T-helper 1 cell treated with Interleukin-12 subunit alpha and Interleukin-12 subunit beta and Interleukin-4 antibody, amounts not matched to agents 30 μg/mL and 1 μg/mL, for 36 hours (primary cell): Measurements from ENCODE around the gene MIS18A.
A peak's percentile ranks its signal among the peaks of the same experiment; 100 is the strongest.
"Not testable (repeated sequence)": the region's sequence is repeated elsewhere in the genome, so short reads cannot be mapped to it uniquely, and the experiment has no call there.

Experiments
- H3K27ac Mint-ChIP-seq: one replicate; pipeline ENCODE4 v1.8.0; 2021; ENCODE audit warnings: mild to moderate bottlenecking, mixed read lengths
- H3K27me3 Mint-ChIP-seq: one replicate; pipeline ENCODE4 v1.8.0; 2021; ENCODE audit warnings: low read depth, mixed read lengths
- H3K36me3 Mint-ChIP-seq: one replicate; pipeline ENCODE4 v1.8.0; 2021; ENCODE audit warnings: low read depth, mixed read lengths
- H3K4me1 Mint-ChIP-seq: one replicate; pipeline ENCODE4 v1.8.0; 2021; ENCODE audit warnings: low read depth, mixed read lengths
- H3K4me3 Mint-ChIP-seq: one replicate; pipeline ENCODE4 v1.8.0; 2021; ENCODE audit warnings: mild to moderate bottlenecking, moderate library complexity, mixed read lengths
- H3K9me3 Mint-ChIP-seq: one replicate; pipeline ENCODE4 v1.8.0; 2021; ENCODE audit warnings: mixed read lengths

Gene MIS18A

GRCh38 chr21:32297449-32297848, 18.6 kb upstream of the MIS18A start:
- H3K27me3 Mint-ChIP-seq = no peaks in the 10 kb centered on the region
- H3K4me1 Mint-ChIP-seq = no peaks in the 10 kb centered on the region
- H3K9me3 Mint-ChIP-seq = no peaks in the 10 kb centered on the region
- H3K36me3 Mint-ChIP-seq = peaks cover 2% of the 10 kb centered on the region
- H3K4me3 Mint-ChIP-seq = no peak overlapping the region
- H3K27ac Mint-ChIP-seq = no peak overlapping the region

DNA sequence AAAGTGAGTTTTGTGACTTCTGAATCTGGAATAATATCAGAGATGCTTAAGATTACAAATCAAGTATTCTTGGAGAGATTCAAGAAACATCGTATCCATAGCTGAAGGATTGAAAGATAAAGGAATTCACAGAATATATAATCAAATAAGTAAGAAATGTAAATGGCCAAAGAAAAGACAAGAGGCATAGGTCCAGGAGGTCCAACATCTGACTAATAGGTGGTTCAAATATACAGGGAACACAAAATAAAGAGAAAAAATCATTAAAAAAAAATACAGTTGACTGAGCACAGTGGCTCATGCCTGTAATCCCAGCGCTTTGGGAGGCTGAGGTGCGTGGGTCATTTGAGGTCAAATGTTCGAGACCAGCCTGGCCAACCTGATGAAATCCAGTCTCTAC, 6.6 kb upstream of the MIS18A start:
- H3K27me3 Mint-ChIP-seq = no peaks in the 10 kb centered on the region
- no peak overlapping the region for H3K4me3 Mint-ChIP-seq
- H3K36me3 Mint-ChIP-seq = peaks cover under 1% of the 10 kb centered on the region

GRCh38 chr21:32282992-32283391, 4.1 kb upstream of the MIS18A start:
- no peak overlapping the region for H3K4me3 Mint-ChIP-seq
- peaks cover 4% of the 10 kb centered on the region for H3K36me3 Mint-ChIP-seq
- H3K9me3 Mint-ChIP-seq = no peaks in the 10 kb centered on the region
- H3K4me1 Mint-ChIP-seq = peaks cover 15% of the 10 kb centered on the region
- H3K27me3 Mint-ChIP-seq = no peaks in the 10 kb centered on the region
- H3K27ac Mint-ChIP-seq = no peak overlapping the region

More for the DNA sequence above, 6.6 kb upstream of the MIS18A start:
- Mint-ChIP-seq H3K4me1 (peaks cover 2% of the 10 kb centered on the region), H3K9me3 (no peaks in the 10 kb centered on the region), H3K27ac (no peak overlapping the region)

GRCh38 chr21:32281531-32281930, 2.7 kb upstream of the MIS18A start:
- Mint-ChIP-seq H3K4me3 (no peak overlapping the region), H3K27me3 (no peaks in the 10 kb centered on the region), H3K36me3 (peaks cover 4% of the 10 kb centered on the region), H3K9me3 (no peaks in the 10 kb centered on the region), H3K4me1 (peaks cover 16% of the 10 kb centered on the region), H3K27ac (no peak overlapping the region)

DNA sequence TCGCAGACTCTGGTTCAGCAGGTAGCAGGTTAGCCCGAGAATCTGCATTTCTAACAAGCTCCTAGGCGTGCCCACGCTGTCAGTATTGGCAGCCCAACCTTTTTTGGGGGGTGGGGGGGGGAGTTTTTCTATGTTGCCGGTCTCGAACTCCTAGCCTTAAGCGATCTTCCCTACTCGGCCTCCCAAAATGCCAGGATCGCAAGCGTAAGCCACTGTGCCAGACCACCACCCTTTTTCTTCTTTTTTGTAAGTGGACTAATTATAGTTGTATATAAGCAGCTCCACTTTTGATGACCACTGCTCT, 480 bp upstream of the MIS18A start:
- Mint-ChIP-seq H3K27me3 (no peaks in the 10 kb centered on the region), H3K9me3 (no peaks in the 10 kb centered on the region), H3K27ac (peak overlapping the region; percentile 96), H3K4me3 (peak overlapping the region; percentile 99), H3K36me3 (peaks cover 7% of the 10 kb centered on the region), H3K4me1 (peaks cover 17% of the 10 kb centered on the region)

DNA sequence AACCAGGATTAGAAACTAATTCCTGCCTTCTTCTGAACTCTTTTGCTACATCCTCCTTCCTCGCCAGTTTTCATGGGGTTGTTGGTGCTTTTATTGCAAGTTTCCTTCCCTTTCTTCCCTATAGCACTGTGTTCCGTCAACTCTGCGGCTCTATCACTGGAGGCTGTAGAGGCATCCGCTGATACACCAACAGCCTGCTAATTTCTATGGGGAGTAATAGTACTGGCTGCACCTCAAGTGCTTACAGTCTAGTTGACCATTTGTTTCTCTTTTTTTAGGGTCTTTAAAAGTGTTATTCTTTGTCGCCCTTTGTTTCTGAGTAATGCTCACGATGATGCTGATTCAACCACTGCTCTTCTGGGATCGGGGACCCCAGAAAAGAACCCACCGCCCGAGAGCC, 746 bp downstream of the MIS18A start:
- Mint-ChIP-seq H3K27ac (peak overlapping the region; percentile 83), H3K36me3 (peaks cover 7% of the 10 kb centered on the region), H3K27me3 (no peaks in the 10 kb centered on the region), H3K9me3 (no peaks in the 10 kb centered on the region), H3K4me1 (peaks cover 17% of the 10 kb centered on the region), H3K4me3 (peak overlapping the region; percentile 99)

DNA sequence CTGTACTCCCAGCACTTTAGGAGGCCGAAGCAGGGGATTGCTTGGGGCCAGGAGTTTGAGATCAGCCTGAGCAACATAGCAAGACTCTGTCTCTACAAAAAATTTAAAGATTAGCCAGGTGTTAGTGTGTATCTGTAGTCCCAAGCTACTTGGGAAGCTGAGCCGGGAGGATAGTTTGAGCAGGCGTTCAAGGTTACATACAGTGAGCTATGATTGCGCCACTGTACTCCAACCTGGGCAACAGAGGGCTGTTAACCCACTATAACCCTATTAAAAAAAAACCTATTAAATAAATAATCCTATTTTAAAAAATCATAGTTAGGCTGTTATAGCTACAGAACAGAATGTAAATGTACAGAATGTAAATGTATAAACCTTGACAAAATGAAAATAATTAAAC, 2.2 kb downstream of the MIS18A start:
- H3K27ac Mint-ChIP-seq = peak overlapping the region; percentile 20
- H3K9me3 Mint-ChIP-seq = no peaks in the 10 kb centered on the region
- H3K36me3 Mint-ChIP-seq = peaks cover 7% of the 10 kb centered on the region
- H3K27me3 Mint-ChIP-seq = no peaks in the 10 kb centered on the region
- H3K4me3 Mint-ChIP-seq = no peak overlapping the region
- peaks cover 17% of the 10 kb centered on the region for H3K4me1 Mint-ChIP-seq

- Mint-ChIP-seq H3K4me3 (no peak overlapping the region), H3K27me3 (no peaks in the 10 kb centered on the region), H3K27ac (no peak overlapping the region), H3K4me1 (no peaks in the 10 kb centered on the region), H3K36me3 (peaks cover 6% of the 10 kb centered on the region), H3K9me3 (no peaks in the 10 kb centered on the region)
These were observed 8.1 kb downstream of the MIS18A start for GRCh38 chr21:32270748-32271147.

DNA sequence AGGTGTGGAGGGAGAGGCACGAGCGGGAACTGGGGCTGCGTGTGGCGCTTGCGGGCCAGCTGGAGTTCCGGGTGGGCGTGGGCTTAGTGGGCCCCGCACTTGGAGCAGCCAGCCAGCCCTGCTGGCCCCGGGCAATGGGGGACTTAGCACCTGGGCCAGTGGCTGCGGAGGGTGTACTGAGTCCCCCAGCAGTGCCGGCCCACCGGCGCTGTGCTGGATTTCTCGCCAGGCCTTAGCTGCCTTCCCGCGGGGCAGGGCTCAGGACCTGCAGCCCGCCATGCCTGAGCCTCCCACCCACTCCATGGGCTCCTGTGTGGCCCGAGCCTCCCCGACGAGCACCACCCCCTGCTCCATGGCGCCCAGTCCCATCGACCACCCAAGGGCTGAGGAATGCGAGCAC, 13.5 kb downstream of the MIS18A start:
- H3K27me3 Mint-ChIP-seq, H3K36me3 Mint-ChIP-seq, H3K27ac Mint-ChIP-seq, H3K4me3 Mint-ChIP-seq, H3K4me1 Mint-ChIP-seq, H3K9me3 Mint-ChIP-seq: not testable (repeated sequence)

DNA sequence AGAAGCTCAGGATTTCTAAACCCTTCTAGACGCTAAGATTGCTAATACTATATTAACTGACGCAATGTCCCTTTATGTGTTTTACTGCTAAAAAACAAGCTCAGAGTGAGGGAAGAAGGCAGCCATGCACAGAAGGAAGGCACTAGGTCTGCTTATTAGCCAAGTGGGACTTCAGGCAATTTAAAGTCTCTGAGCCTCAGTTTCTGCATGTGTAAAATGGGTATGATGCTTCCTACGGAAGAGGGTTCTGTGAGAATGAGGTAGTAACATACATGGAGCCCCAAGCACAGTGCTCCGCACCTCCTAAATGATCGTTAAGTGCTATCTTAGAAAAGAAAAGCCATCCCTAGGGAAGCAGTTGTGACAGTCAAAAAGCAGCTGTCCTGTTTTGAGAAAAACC, 16.9 kb downstream of the MIS18A start:
- peaks cover 1% of the 10 kb centered on the region for H3K27me3 Mint-ChIP-seq
- H3K9me3 Mint-ChIP-seq = no peaks in the 10 kb centered on the region
- no peak overlapping the region for H3K27ac Mint-ChIP-seq
- no peaks in the 10 kb centered on the region for H3K36me3 Mint-ChIP-seq
- H3K4me3 Mint-ChIP-seq = no peak overlapping the region
- H3K4me1 Mint-ChIP-seq = no peaks in the 10 kb centered on the region

DNA sequence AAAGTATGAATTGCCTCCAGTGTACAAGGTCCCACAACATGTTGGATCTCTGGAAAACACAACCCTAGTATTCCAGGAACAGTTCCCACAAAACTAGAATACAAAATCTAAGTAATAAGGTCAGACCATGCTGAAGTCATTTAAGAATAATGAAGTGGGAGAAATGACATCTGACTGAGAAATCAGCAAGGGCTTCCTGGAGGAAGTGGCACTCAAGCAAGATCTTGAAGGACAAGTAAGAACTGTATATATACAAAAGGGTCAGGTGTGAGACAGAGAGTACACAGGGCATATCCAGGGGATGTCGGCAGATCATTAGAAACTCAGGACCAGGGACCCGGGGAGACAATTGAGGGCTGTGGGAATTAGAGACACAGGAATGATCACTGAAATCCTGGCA, 18.7 kb downstream of the MIS18A start:
- H3K36me3 Mint-ChIP-seq = no peaks in the 10 kb centered on the region
- H3K27ac Mint-ChIP-seq = no peak overlapping the region
- H3K4me3 Mint-ChIP-seq = no peak overlapping the region
- H3K27me3 Mint-ChIP-seq = peaks cover 5% of the 10 kb centered on the region
- H3K4me1 Mint-ChIP-seq = no peaks in the 10 kb centered on the region
- H3K9me3 Mint-ChIP-seq = no peaks in the 10 kb centered on the region

- H3K4me3 Mint-ChIP-seq, H3K27ac Mint-ChIP-seq, H3K9me3 Mint-ChIP-seq, H3K27me3 Mint-ChIP-seq, H3K4me1 Mint-ChIP-seq, H3K36me3 Mint-ChIP-seq: not testable (repeated sequence)
These were observed 20.1 kb downstream of the MIS18A start for GRCh38 chr21:32258786-32259048.

- Mint-ChIP-seq H3K9me3 (no peaks in the 10 kb centered on the region), H3K27me3 (peaks cover 5% of the 10 kb centered on the region), H3K36me3 (no peaks in the 10 kb centered on the region), H3K4me3 (no peak overlapping the region), H3K4me1 (no peaks in the 10 kb centered on the region), H3K27ac (no peak overlapping the region)
These were observed 20.7 kb downstream of the MIS18A start for GRCh38 chr21:32257962-32258785.

DNA sequence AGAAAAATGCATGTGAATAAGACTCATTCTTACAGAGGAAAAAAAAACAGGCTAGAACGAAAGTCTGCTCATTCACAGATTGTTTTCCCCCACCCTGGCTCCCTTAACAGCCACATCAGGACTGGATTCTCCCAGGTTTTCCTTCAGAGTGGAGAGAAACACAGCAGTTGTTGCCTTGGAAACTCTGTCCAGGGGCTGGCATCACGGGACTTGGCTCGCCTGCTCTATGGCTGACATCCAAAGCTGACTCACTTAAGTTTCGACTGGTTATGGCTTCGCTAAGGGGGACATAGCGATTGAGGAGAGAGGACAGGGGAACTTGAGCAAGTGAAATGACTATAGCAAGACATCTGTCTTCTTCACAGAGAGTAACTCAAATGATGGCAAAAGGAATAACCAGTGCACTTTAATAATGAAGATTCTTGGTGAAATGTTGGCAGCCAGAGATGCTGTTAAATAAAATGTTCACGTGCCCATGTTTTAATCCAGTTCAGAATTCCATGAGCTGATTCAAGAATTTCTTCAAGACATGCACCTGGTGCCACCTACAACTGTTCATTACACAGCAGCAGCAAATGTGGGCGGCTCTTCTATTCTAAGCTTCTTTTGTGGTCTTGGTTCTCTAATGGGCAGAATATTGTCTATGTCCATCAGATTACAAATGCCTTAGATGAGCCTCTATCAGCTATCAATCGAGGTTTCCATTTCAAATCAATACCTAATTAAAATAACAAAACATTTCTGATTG, 21.8 kb downstream of the MIS18A start:
- peaks cover 9% of the 10 kb centered on the region for H3K27me3 Mint-ChIP-seq
- no peak overlapping the region for H3K27ac Mint-ChIP-seq
- no peak overlapping the region for H3K4me3 Mint-ChIP-seq
- no peaks in the 10 kb centered on the region for H3K36me3 Mint-ChIP-seq
- H3K9me3 Mint-ChIP-seq = no peaks in the 10 kb centered on the region
- H3K4me1 Mint-ChIP-seq = no peaks in the 10 kb centered on the region

DNA sequence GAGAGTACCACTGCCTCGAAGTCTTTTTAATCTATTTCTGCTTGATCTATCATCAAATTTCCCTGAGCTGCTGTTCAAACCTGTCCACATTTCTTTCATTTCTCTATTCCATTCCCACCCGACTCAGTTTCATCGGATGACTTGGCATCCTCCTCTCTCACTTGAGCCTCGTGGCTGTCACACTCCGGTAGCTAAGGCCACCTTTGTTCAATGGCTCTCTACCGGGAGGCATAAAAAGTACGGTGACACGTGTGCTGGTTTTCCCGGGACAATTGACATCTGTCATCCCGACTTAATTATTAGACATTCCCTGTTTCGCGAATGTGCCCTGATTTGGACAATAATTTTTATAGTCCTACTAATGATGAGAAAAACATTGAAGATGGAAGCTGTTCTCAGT, 22.6 kb downstream of the MIS18A start:
- H3K4me1 Mint-ChIP-seq = no peaks in the 10 kb centered on the region
- peaks cover 15% of the 10 kb centered on the region for H3K27me3 Mint-ChIP-seq
- H3K9me3 Mint-ChIP-seq = peaks cover 6% of the 10 kb centered on the region
- H3K27ac Mint-ChIP-seq = no peak overlapping the region
- no peak overlapping the region for H3K4me3 Mint-ChIP-seq
- no peaks in the 10 kb centered on the region for H3K36me3 Mint-ChIP-seq
